ENCODE measurements around the gene RNF220. TPM values are rescaled to one million over a fixed set of nuclear protein-coding genes. Genes with fewer than 3 reads are reported as not detected.

Gene RNF220
- total RNA-seq, 1 donor from 2014 or later, result 62.6 TPM

GRCh38 chr1:44523593-44524591, 118.8 kb downstream of the RNF220 start:
- peaks cover 21% of the 10 kb centered on the region for H3K27me3 ChIP-seq (ENCODE audit: low read depth)
- intact Hi-C loops (cut with micrococcal nuclease), result no loop called here
- H3K9me3 ChIP-seq (replicated peaks), result peaks cover 3% of the 10 kb centered on the region
- no peak overlapping the region for H3K27ac ChIP-seq (replicated peaks)
- no peak for DNase-seq
- TF ChIP-seq CTCF (IDR thresholded peaks at IDR 0.05; ENCODE audit: borderline replicate concordance), result no peak
- H3K4me1 ChIP-seq, result peaks cover 10% of the 10 kb centered on the region
- peak overlapping the region; percentile 37 for H3K4me3 ChIP-seq
- H3K36me3 ChIP-seq, result no peaks in the 10 kb centered on the region

- H3K36me3 ChIP-seq, result no peaks in the 10 kb centered on the region
- no peak for DNase-seq
- no peak for TF ChIP-seq CTCF (IDR thresholded peaks at IDR 0.05; ENCODE audit: borderline replicate concordance)
- intact Hi-C loops (cut with micrococcal nuclease), result no loop called here
- peak overlapping the region; percentile 37 for H3K4me3 ChIP-seq
- H3K4me1 ChIP-seq, result peaks cover 10% of the 10 kb centered on the region
- no peak overlapping the region for H3K27ac ChIP-seq (replicated peaks)
- H3K9me3 ChIP-seq (replicated peaks), result peaks cover 3% of the 10 kb centered on the region
- H3K27me3 ChIP-seq (ENCODE audit: low read depth), result peaks cover 26% of the 10 kb centered on the region
These were observed 119.8 kb downstream of the RNF220 start for GRCh38 chr1:44524655-44525500.

GRCh38 chr1:44526295-44527073, 121.4 kb downstream of the RNF220 start:
- Histone ChIP-seq H3K36me3 (no peaks in the 10 kb centered on the region), H3K9me3 (replicated peaks) (peaks cover 3% of the 10 kb centered on the region), H3K4me1 (peaks cover 10% of the 10 kb centered on the region), H3K4me3 (no peak overlapping the region), H3K27me3 (ENCODE audit: low read depth) (peaks cover 27% of the 10 kb centered on the region), H3K27ac (replicated peaks) (no peak overlapping the region)
- TF ChIP-seq CTCF (IDR thresholded peaks at IDR 0.05; ENCODE audit: borderline replicate concordance), result no peak
- no peak for DNase-seq
- intact Hi-C loops (cut with micrococcal nuclease), result no loop called here

GRCh38 chr1:44531785-44532566, 126.9 kb downstream of the RNF220 start:
- Histone ChIP-seq H3K36me3 (no peaks in the 10 kb centered on the region), H3K27ac (replicated peaks) (no peak overlapping the region), H3K27me3 (ENCODE audit: low read depth) (peaks cover 22% of the 10 kb centered on the region), H3K9me3 (replicated peaks) (peaks cover 3% of the 10 kb centered on the region), H3K4me1 (no peaks in the 10 kb centered on the region), H3K4me3 (no peak overlapping the region)
- TF ChIP-seq CTCF (IDR thresholded peaks at IDR 0.05; ENCODE audit: borderline replicate concordance), result no peak
- DNase-seq, result no peak
- intact Hi-C loops (cut with micrococcal nuclease), result no loop called here

Data from left ventricle myocardium inferior (tissue), 1 donor.